AG08395 (cell line): Measurements from ENCODE around the gene SULT1C4.

Experiments used
- DNase-seq: peaks from one replicate; pipeline ENCODE4 v3.0.0; 2012; ENCODE audit warnings: mixed read lengths, low spot score

SULT1C4 gene

DNA sequence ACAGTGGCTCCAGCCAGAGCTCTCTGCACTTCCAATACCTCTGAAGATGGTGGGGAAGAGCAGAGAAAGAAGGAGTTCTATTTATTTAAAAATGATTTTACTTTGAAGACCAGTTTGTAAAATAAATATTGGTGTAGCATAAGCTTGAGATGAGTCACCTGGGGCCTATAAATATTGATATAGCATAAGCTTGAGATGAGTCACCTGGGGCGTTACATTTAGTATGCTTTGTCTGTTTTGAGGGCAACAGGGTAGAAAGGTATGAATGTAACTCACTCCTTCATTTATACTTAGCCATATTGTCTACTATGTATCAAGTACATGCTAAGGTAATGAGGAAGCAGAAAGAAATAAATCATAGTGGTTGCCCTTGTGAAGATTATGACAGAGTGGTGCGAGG is 7.7 kb upstream of the SULT1C4 start:
- DNase-seq, result no peak

DNA sequence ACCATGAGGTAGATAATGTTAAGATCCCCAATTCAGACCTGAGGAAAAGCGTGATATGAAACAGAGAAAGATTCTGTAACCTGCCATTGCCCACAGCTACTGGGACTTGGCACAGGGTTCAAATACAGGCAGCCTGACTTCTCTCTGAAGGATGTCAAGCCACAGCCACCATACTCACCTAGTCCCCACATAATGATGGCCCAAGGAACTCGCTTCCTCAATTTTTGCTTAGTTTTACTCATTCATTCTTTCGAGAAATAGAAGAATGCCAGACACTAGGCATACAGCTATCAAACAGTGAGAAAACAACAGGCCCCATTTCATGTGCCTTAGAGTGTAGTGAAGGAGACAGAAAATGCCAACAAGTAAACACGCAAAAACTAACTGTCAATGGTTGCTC is 980 bp upstream of the SULT1C4 start:
- DNase-seq, result no peak

DNA sequence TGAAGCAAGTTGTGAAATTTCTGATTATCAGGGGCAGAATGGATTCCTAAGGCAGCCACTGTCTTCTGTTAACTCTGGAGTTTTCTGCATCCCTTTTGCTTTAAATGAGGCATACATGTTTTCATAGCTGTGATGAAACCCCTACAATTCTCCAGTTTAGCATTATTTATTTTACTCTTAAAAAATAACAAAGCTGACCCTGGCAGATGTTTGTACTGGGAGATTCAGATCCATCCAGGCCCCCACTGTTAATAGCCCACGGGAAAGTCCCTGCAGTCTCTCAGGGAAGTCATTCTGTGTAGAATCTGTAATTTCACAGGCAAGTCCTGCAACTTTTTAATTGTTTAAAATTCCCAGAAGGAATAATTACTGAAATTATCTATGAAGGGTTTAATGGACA is 353 bp upstream of the SULT1C4 start:
- DNase-seq, result no peak

DNA sequence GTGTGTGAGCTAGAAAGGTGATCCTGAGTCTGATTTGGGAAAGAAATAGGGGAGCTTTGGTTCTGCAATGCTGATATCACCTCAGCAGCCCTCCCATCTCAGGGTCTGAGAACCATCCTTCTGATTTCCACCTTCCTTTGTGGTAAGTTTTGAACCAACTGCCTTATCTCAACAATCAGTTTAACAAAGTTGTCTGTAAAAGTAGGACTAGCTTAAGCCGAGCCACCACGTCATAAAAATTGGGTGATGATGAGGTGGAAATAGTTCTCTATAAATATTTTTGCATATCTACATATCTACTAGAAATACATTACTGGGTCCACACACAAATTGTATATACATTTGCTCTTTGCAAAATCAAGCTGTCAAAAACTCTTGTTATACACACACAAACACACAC is 1.1 kb downstream of the SULT1C4 start:
- DNase-seq, result no peak

DNA sequence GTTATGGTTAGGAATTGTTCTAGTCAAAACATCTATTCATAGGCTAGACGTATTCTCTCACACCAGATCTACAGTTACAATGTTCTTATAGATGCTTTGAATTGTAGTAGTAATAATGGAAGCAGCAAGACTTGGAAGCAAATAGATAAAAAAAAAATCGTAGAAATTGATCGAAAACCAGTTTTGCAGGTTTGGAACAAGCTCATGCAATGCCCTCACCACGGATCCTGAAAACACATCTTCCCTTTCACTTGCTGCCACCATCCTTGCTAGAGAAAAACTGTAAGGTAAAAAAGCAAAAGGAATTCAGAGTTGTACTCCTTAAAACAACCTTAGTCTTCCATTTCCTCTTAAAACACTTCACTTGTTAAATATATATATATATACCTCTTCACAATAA is 4.4 kb downstream of the SULT1C4 start:
- DNase-seq, result no peak

DNA sequence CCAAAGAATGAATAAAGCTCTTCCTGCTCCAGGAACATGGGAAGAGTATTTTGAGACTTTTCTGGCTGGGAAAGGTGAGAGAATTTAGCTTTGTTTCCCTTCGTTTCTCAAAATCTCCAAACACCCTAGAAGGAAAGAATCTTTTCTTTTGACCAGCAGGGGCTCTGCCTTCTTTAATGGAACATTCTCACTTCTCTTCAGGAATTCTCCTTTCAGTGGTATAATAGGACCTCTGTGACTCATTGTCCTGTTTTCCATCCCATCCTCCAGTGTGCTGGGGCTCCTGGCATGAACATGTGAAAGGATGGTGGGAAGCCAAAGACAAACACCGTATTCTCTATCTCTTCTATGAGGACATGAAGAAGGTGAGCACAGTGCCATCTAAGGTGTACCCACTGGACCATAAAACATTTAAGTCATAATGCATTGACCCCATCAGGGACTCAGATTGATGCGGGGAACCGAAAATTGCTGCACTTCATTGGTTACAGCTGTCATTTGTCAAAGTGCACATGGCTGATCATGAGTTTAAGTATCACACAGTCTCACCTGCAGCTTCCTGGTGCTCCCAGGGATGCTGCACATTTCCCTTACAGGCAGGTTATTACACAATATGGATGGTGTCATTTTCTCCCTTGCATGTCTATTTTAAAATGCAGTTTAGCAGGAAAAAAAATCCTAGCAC is 5.5 kb downstream of the SULT1C4 start:
- no peak for DNase-seq

DNA sequence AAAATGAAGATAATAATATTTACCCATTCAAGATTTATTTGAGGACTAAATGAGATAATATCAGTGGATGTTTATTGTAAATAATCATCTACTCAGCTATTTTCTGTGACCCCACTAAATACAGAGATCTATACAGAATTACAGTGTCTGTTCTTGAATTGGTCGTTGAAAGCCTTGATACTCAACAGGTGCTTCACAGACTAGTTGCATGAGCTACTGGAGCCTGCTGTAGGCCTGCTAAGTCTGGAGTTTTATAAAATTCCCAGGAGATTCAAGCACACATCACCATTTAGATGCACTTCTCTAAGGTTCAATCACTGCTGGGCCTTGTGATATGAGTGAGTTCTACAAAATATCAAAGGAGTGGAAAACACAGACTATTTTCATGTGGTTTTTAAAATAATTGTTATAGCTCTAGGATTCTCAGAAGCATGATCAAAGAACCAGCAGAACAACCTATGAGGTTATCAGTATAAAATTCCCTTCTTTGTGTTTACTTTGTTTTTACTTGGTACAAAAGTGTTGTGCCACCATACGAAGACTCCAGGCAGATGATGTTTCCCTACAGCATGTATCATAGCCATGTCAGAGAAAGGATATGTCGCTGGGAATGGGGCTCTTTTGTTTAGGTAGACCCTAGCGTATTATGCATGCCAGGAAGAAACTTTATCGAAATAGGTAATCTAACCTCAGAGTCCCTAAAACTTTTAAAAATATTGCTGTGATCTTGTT is 7.1 kb downstream of the SULT1C4 start:
- DNase-seq, result no peak

DNA sequence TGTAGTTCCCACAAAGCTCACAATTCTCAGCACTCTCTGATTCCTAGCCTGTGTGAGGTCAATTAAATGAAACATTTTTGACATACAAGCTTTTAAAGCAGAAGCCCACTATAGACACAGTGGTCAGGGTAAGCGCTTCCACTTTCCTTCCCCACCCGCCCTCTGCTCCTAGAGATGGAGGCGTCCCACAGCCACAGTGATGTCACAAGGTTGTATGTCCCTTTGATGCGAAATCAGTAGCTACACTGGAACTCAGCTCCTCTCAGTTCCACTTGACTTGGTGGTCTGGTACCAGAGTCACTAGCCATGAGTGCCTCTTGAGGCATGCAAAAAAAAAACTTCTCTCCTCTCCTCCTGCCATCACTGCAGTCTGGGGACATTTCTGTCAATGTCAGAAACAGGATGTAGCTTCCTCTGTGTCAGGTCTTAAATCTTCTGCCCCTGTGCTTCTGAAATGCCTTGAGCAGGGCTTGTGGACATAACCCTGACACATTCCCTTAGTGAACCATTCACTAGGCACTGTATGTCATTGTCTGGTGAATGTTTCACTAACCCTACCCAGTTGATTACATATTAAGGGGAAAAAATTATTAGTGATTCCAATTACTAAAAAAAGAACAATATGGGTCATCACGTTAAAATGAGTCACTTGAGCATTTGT is 7.8 kb downstream of the SULT1C4 start:
- no peak for DNase-seq

DNA sequence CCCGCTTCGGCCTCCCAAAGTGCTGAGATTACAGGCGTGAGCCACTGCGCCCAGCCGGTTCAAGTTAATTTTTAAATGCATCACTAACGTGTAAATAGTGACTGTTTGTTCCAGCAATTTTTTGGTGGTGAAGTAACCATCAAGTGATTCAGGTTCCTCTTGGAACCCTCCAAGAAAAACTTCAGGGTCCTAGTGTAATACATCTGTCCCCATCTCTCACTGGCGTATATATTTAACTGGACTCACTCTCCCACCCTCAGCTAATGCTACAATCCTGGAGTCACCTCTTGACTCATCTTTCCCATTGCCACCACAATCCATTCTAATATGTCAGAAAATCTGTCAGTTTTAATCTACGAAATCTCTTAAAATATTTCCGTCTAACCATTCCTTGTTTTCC is 10.3 kb downstream of the SULT1C4 start:
- DNase-seq, result no peak

DNA sequence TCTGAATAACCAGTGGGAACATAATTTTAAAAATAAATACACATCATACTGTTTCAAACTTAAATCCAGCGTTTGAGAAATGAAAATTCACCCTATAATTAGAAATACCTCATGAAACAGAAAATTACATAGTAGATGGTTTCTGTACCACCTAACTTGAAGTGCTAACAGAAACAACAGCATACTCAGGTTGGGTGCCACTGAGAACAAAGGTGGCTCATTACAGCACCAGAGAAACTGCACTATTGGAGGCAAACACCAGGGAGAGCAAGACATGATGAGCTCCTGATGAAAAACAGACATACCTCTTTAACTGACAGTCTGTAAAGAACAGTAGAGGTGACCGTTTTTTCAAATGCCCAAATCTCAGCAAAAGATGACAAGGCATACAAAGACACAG is 12.6 kb downstream of the SULT1C4 start:
- no peak for DNase-seq

DNA sequence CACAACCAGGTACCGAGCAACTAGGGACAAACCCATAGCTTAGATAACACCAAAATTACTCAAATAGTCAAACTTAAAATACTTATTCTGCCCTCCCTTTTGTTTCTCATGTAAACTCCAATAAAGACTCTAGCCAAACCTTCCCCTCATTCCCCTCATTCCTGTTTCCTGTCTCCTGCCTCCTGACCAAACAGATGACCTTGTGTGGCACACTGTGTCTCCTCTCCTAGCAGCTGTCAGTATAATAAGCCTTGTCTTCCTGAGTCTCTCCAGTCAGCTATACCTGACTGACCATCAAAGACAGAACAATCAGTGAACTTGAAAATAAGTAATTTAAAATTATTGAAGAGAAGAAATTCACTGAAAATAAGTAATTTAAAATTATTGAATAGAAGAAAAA is 14.3 kb downstream of the SULT1C4 start:
- DNase-seq, result no peak

DNA sequence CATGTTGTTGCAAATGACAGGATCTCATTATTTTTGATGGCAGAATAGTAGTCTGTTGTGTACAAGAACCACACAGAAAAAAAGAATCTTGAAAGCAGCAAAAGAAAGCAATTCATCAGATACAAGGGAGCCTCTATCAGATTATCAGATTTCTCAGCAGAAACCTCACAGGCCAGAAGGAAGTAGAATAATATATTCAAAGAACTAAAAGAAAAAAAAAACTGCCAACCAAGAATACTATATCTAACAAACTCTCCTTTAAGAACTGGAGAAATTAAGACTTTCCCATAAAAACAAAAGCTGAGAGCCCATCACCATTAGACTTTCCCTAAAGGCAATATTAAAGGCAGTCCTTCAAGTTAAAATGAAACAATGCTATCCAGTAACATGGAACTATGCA is 15.4 kb downstream of the SULT1C4 start:
- DNase-seq, result no peak

DNA sequence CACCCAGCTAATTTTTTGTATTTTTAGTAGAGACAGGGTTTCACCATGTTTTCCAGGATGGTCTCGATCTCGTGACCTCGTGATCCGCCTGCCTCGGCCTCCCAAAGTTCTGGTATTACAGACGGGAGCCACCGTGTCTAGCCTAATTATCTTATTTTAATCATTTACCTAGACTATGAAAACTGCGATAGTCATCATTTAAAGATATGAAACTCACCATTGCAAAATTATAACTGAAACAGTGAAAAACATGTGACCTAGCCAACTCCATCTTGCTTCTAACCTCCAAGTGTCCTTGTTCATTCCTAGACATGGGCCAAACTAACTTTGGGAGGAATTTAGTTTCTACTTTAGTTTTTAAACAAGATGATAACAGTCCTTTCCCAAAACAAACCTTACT is 17.4 kb downstream of the SULT1C4 start:
- no peak for DNase-seq

DNA sequence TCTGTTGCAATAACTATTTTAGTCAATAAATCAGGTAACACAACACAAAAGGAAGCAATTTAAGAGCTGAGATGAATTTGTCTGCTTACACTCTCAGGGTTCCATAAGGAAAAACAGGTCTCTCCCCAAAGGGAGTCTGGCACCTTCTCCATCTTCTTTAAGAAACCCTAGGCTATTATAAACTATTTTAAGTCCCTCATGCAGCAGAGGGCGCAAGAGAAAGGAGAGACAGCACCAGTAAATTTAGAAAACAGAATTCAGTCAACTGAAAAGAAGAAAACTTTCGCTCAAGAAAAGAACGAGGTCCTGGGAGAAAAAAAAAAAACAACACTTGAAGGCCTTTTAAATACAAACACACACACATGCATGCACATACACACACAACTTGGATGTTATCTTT is 19.1 kb downstream of the SULT1C4 start:
- no peak for DNase-seq

DNA sequence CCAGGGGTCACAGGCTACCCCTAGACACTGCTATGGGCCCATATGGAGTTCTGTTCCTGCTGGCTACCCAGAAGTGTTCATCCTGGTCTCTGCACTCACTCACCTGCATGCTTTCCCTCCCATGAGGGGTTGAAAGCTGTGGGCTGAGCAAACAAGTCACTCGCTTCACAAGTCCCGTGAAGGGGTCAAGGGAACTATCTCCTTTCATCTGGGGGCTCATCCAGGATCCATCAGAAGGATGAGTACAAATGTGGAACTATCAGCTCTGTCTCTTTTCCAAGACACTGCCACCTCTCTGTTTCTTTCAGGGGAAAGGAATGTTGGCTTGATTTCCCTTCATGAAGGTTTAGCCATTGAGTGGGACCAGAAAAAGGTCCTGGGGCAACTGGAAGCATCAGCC is 21.7 kb downstream of the SULT1C4 start:
- DNase-seq, result no peak

DNA sequence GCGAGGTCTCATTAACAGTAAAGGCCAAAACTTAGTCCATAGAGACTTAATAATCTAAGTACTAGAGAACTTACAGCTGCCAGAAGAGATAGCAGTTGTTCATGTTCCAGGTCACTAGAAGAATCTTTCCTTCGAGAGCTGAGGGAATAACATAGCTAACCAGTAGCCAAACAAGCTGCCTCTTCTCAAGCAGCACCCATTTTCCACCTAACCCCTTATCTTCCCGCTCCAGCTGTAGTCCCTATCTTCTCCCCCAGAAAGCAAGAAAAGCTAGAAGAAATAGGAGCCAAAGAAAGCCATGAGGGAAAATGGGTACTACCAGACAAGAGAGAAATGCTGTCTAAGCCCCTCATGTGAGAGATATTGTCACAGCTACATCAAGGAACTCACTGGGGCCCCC is 24.0 kb downstream of the SULT1C4 start:
- DNase-seq, result no peak

DNA sequence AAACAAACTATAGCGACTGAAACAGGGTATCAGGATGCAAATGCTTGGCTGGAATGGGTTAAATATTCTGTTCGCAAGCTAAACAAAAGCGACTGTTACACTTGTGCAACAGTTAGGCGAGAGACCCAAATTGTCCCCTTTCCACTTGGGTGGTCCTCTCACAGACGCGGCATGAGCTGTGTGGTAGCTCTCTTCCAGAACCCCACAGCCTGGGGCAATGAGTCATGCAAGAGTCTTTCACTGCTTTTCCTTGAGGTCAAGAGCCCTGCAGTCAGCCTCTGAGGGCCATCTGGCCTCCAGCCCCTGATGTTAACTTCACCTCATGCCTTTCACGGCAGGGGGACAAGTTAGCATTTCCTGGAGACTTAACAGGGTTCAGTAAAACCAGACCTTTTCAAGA is 25.7 kb downstream of the SULT1C4 start:
- peak; percentile 50 for DNase-seq

DNA sequence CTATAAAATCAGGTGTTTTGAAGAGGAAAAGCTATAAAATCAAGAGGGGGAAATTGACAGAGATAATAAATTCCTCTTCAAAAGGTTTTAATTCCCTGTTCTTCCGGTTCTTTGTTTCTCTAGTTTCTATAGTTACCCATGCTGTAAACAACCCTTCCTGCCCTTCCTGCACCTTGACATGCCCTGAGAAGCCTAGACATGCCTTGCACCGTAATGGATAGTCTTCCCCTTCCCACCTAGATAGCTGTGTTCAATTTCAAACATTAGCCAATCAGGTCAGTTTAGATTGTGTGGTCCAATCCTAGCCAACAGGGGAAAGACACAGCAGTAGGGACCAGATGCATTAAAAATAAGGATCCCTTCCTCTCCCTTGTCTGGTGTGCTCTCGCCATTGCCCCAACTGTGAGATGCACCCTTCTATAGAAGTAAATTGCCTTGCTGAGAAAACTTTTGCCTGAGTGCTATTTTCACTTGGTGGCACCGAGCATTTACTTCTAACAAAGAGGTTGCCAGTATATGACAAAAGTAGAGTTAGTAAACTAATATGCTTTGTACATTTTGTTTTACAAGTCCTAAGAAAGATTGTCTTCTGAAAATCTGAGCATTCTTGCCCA is 27.1 kb downstream of the SULT1C4 start:
- no peak for DNase-seq

DNA sequence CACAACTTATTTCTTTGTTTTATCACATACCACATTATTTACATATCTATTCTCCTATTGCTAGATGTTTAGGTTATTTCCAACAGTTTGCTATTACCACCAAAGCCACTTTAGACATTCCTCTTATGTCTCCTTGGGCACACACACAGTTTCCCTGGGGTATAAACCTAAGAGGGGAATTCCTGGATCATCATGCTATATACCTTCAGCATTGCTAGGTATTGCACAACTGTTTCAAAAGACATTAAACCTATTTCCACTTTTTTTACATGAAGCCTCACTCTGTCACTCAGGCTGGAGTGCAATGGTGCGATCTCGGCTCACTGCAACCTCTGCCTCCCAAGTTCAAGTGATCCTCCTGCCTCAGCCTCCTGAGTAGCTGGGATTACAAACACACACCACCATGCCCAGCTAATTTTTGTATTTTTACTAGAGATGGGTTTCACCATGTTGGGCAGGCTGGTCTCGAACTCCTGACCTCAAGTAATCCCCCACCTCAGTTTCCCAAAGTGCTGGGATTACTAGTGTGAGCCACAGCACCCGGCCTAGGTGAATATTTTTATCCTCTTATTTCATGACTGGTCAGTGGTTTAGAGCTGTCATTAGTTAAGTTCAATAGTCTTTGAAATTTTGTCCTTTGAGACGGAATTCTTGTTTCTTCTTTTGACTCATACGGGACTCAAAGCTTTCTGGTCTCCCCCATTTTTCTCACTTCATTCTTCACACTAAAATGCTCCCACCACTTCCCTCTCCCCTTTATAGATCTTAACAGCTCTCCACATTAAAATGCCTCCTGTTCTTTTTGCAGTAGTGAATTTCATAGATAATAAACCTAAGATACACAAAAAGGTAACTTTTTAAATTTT is 30.3 kb downstream of the SULT1C4 start:
- no peak for DNase-seq

DNA sequence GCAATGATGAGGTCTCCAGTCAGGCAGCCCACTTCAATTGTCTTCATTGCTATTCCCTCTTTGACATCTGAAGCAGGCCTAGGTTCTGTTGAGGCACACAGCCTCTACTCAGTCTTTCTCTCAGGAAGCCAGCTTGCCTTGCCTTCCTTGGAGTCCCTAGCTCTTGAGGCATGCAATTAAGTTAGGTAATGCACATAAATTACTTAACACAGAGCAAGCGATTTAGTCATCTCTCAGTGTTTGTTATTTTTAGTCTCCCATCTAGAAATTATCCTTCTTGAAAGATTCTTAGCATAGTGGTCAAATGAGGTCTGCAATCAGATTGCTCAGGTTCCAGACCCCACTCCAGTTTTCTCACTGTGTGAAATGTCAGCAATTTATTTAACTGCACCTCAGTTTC is 32.0 kb downstream of the SULT1C4 start:
- peak; percentile 34 for DNase-seq

DNA sequence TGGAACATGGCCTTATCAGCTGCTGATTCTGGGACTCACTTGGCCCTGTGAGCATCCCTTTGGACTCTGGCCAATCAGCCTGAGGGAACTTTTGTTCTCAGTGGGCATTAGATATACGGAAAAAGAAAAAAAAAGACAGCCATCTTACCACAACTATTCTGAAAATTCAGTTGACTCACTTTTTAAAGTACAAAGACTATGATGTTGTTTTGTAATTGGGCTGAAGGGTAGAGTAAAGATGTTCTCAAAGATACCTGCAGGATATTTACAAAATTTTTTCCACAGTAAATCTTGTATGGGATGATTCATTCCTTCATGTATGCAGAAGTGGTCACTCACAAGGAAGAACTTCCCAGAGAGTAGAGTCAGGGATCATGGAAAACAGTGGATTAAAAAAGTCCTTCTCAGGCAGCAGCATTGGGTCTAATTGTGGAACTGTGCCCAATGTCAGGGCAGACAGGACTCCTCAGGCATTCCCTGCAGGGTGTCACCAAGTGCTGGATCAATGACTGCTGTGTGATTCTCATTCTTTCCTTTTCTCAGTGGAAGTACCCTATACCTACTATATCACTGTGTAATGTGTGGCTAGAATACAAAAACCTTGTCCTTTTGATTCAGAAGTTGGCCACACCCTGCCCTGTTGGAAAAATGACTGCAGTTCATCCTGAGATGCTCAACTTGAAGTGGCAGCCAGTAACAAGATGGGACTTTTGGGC is 35.4 kb downstream of the SULT1C4 start:
- DNase-seq, result peak; percentile 84
